Parathyroid adenoma (tissue), 2 donors: ENCODE results near the gene HPCAL1.

Experiments
- H2AFZ ChIP-seq: fragments of 300-600 bp; sonication (generic); one replicate; pipeline ENCODE4 v1.7.0; 2017; ENCODE audit warnings: antibody characterized with exemption, mild to moderate bottlenecking
- H3K27ac ChIP-seq: fragments of 300-600 bp; sonication (generic); one replicate; pipeline ENCODE4 v1.7.0; 2017
- H3K27me3 ChIP-seq: fragments of 300-600 bp; sonication (generic); one replicate; pipeline ENCODE4 v1.7.0; 2017; ENCODE audit warnings: low read length; ENCODE audit not compliant: control insufficient read depth, insufficient read depth
- H3K36me3 ChIP-seq: fragments of 300-600 bp; sonication (generic); one replicate; pipeline ENCODE4 v1.7.0; 2017; ENCODE audit warnings: low read length; ENCODE audit not compliant: control insufficient read depth, insufficient read depth
- H3K4me1 ChIP-seq: fragments of 300-600 bp; sonication (generic); one replicate; pipeline ENCODE4 v1.7.0; 2017; ENCODE audit warnings: control low read depth
- H3K4me2 ChIP-seq: fragments of 300-600 bp; sonication (generic); one replicate; pipeline ENCODE4 v1.7.0; 2017; ENCODE audit warnings: low read length
- H3K4me3 ChIP-seq: fragments of 300-600 bp; sonication (generic); one replicate; pipeline ENCODE4 v1.7.0; 2017; ENCODE audit warnings: low read depth, low read length
- H3K79me2 ChIP-seq: fragments of 300-600 bp; sonication (generic); one replicate; pipeline ENCODE4 v1.7.0; 2017; ENCODE audit warnings: control low read depth
- H3K9ac ChIP-seq: fragments of 300-600 bp; sonication (generic); one replicate; pipeline ENCODE4 v1.7.0; 2017; ENCODE audit warnings: mild to moderate bottlenecking
- H3K9me3 ChIP-seq: fragments of 300-600 bp; sonication (generic); one replicate; pipeline ENCODE4 v1.7.0; 2017; ENCODE audit warnings: low read length; ENCODE audit not compliant: control insufficient read depth
- CTCF ChIP-seq: fragments of 300-600 bp; sonication (generic); IDR thresholded peaks from one replicate; pipeline ENCODE4 v1.7.0; 2017; ENCODE audit warnings: antibody characterized with exemption, mild to moderate bottlenecking
- donor health status: primary hyperparathyroidism.

Gene HPCAL1

GRCh38 chr2:10302479-10303180 lies at the start of gene HPCAL1:
Gene HPCAL1 (plus strand): TSS chr2:10302904. CDS start chr2:10419758, 116,854 bp downstream.
- no peaks in the 10 kb centered on the region for H3K9me3 ChIP-seq

GRCh38 chr2:10253596-10254372 lies 48.9 kb upstream of the HPCAL1 start:
- no peaks in the 10 kb centered on the region for H3K36me3 ChIP-seq
- no peaks in the 10 kb centered on the region for H3K27me3 ChIP-seq
- no peak overlapping the region for H3K9ac ChIP-seq
- H3K4me1 ChIP-seq, result no peaks in the 10 kb centered on the region
- no peaks in the 10 kb centered on the region for H3K9me3 ChIP-seq
- no peaks in the 10 kb centered on the region for H3K79me2 ChIP-seq
- H3K27ac ChIP-seq, result no peak overlapping the region
- no peak for TF ChIP-seq CTCF
- H3K4me2 ChIP-seq, result no peak overlapping the region
- H3K4me3 ChIP-seq, result no peak overlapping the region
- H2AFZ ChIP-seq, result no peak overlapping the region

More at GRCh38 chr2:10302479-10303180, at the start of gene HPCAL1:
- peak within 1 kb of the TSS; percentile 81 for H3K4me2 ChIP-seq
- no peak within 1 kb of the TSS for H3K9ac ChIP-seq
- H3K4me1 ChIP-seq, result peaks cover 2% of the 10 kb centered on the region
- H3K79me2 ChIP-seq, result peaks cover 8% of the 10 kb centered on the region
- H2AFZ ChIP-seq, result peak within 1 kb of the TSS; percentile 96
- no peaks in the 10 kb centered on the region for H3K27me3 ChIP-seq
- no peaks in the 10 kb centered on the region for H3K36me3 ChIP-seq
- H3K27ac ChIP-seq, result peak within 1 kb of the TSS; percentile 19
- peak within 1 kb of the TSS; percentile 66 for H3K4me3 ChIP-seq
- peak; percentile 53 for TF ChIP-seq CTCF

- no peaks in the 10 kb centered on the region for H3K27me3 ChIP-seq
- H3K4me3 ChIP-seq, result no peak overlapping the region
- H3K27ac ChIP-seq, result no peak overlapping the region
- H3K4me2 ChIP-seq, result no peak overlapping the region
- no peak overlapping the region for H3K9ac ChIP-seq
- TF ChIP-seq CTCF, result no peak
- no peaks in the 10 kb centered on the region for H3K4me1 ChIP-seq
- no peaks in the 10 kb centered on the region for H3K36me3 ChIP-seq
- no peaks in the 10 kb centered on the region for H3K9me3 ChIP-seq
- no peaks in the 10 kb centered on the region for H3K79me2 ChIP-seq
- H2AFZ ChIP-seq, result no peak overlapping the region
Observed at GRCh38 chr2:10254373-10255188, 48.1 kb upstream of the HPCAL1 start.

- no peaks in the 10 kb centered on the region for H3K4me1 ChIP-seq
- H3K4me3 ChIP-seq, result no peak overlapping the region
- H3K27me3 ChIP-seq, result no peaks in the 10 kb centered on the region
- no peak overlapping the region for H3K27ac ChIP-seq
- no peak overlapping the region for H3K9ac ChIP-seq
- H3K79me2 ChIP-seq, result no peaks in the 10 kb centered on the region
- no peaks in the 10 kb centered on the region for H3K36me3 ChIP-seq
- no peak overlapping the region for H2AFZ ChIP-seq
- TF ChIP-seq CTCF, result no peak
- no peaks in the 10 kb centered on the region for H3K9me3 ChIP-seq
- no peak overlapping the region for H3K4me2 ChIP-seq
Observed at GRCh38 chr2:10255189-10256030, 47.3 kb upstream of the HPCAL1 start.
